ENCODE results near the gene ACOT4. TPM values are rescaled to one million over a fixed set of nuclear protein-coding genes. Genes with fewer than 3 reads are reported as not detected.

ACOT4 gene
- total RNA-seq, 2 experiments from 2014 or later, result 1.9 TPM

Other genes with a start within 250 kb of the ACOT4 start
- gene NUMB, start 133.3 kb upstream of the ACOT4 start, total RNA-seq, result 10 to 100 TPM; 47.5 to 50.3 TPM
- 10 to 100 TPM; 22.2 to 23.9 TPM for gene RIOX1, start 100.9 kb upstream of the ACOT4 start, total RNA-seq
- 1 to 10 TPM; 1.3 to 2.0 TPM for gene ACOT1, start 54.7 kb upstream of the ACOT4 start, total RNA-seq
- gene HEATR4, start 32.9 kb upstream of the ACOT4 start, total RNA-seq, result not detected
- 10 to 100 TPM; 13.4 to 14.5 TPM for gene ACOT2, start 22.7 kb upstream of the ACOT4 start, total RNA-seq
- gene ACOT6, start 20.6 kb downstream of the ACOT4 start, total RNA-seq, result not detected
- 1 to 10 TPM; 6.3 TPM for gene DNAL1, start 53.1 kb downstream of the ACOT4 start, total RNA-seq
- gene PNMA1, start 122.5 kb downstream of the ACOT4 start, total RNA-seq, result 10 to 100 TPM; 32.1 to 34.9 TPM